RWPE2 (cell line): ENCODE measurements around the gene CDK5RAP2.

Experiments used
- ATAC-seq: fragments of 200-7000 bp; cut with Tn5 transposase; 3 replicates; pipeline ENCODE4 v1.9.1; 2021; ENCODE audit warnings: low read depth
- DNase-seq: peaks from one replicate; pipeline ENCODE4 v3.0.0-alpha.2; 2020; ENCODE audit warnings: low spot score
- H3K27ac ChIP-seq: fragments of 450-650 bp; 2 replicates; pipeline ENCODE4 v1.5.1; 2017; ENCODE audit warnings: mild to moderate bottlenecking; ENCODE audit not compliant: poor library complexity, severe bottlenecking
- H3K27me3 ChIP-seq: fragments of 250-450 bp; sonication (Bioruptor Pico); 2 replicates; pipeline ENCODE4 v1.5.1; 2021; ENCODE audit warnings: mild to moderate bottlenecking, moderate library complexity; ENCODE audit not compliant: insufficient read depth, poor library complexity, severe bottlenecking
- H3K36me3 ChIP-seq: fragments of 250-450 bp; sonication (Bioruptor Pico); 2 replicates; pipeline ENCODE4 v1.5.1; 2020; ENCODE audit warnings: low read depth, mild to moderate bottlenecking, moderate library complexity
- H3K4me1 ChIP-seq: fragments of 250-450 bp; sonication (Bioruptor Pico); 2 replicates; pipeline ENCODE4 v1.5.1; 2021; ENCODE audit warnings: mild to moderate bottlenecking, moderate library complexity; ENCODE audit not compliant: insufficient read depth, poor library complexity, severe bottlenecking
- H3K4me3 ChIP-seq: fragments of 250-450 bp; sonication (Bioruptor Pico); 2 replicates; pipeline ENCODE4 v1.5.1; 2021; ENCODE audit warnings: mild to moderate bottlenecking, moderate library complexity; ENCODE audit not compliant: severe bottlenecking
- H3K9me3 ChIP-seq: fragments of 250-450 bp; sonication (Bioruptor Pico); 2 replicates; pipeline ENCODE4 v1.5.1; 2021; ENCODE audit warnings: mild to moderate bottlenecking, moderate library complexity; ENCODE audit not compliant: severe bottlenecking
- CTCF ChIP-seq: fragments of 450-650 bp; IDR thresholded peaks from one replicate; pipeline ENCODE4 v1.5.1; 2017; ENCODE audit warnings: mild to moderate bottlenecking, moderate library complexity; ENCODE audit not compliant: poor library complexity, severe bottlenecking

Gene CDK5RAP2

GRCh38 chr9:120452631-120453030 is 127.3 kb downstream of the CDK5RAP2 start:
- Histone ChIP-seq H3K36me3 (peaks cover 24% of the 10 kb centered on the region), H3K9me3 (no peaks in the 10 kb centered on the region), H3K27me3 (no peaks in the 10 kb centered on the region), H3K27ac (no peak overlapping the region), H3K4me3 (no peak overlapping the region), H3K4me1 (no peaks in the 10 kb centered on the region)
- DNase-seq (no peak), ATAC-seq (no peak)
- no peak for TF ChIP-seq CTCF

GRCh38 chr9:120450916-120451315 is 129.1 kb downstream of the CDK5RAP2 start:
- DNase-seq: no peak
- Histone ChIP-seq H3K27me3 (no peaks in the 10 kb centered on the region), H3K27ac (no peak overlapping the region), H3K9me3 (no peaks in the 10 kb centered on the region), H3K36me3 (peaks cover 31% of the 10 kb centered on the region), H3K4me3 (no peak overlapping the region), H3K4me1 (no peaks in the 10 kb centered on the region)
- ATAC-seq: no peak
- TF ChIP-seq CTCF: no peak

GRCh38 chr9:120449566-120449965 is 130.4 kb downstream of the CDK5RAP2 start:
- Histone ChIP-seq H3K4me1 (no peaks in the 10 kb centered on the region), H3K4me3 (no peak overlapping the region), H3K27me3 (no peaks in the 10 kb centered on the region), H3K36me3 (peaks cover 28% of the 10 kb centered on the region), H3K9me3 (no peaks in the 10 kb centered on the region), H3K27ac (no peak overlapping the region)
- ATAC-seq (no peak), DNase-seq (no peak)
- TF ChIP-seq CTCF: no peak

GRCh38 chr9:120447959-120448500 is 131.9 kb downstream of the CDK5RAP2 start:
- Histone ChIP-seq H3K27me3 (no peaks in the 10 kb centered on the region), H3K4me1 (no peaks in the 10 kb centered on the region), H3K4me3 (no peak overlapping the region), H3K27ac (no peak overlapping the region), H3K9me3 (no peaks in the 10 kb centered on the region), H3K36me3 (peaks cover 33% of the 10 kb centered on the region)
- no peak for TF ChIP-seq CTCF
- ATAC-seq (no peak), DNase-seq (no peak)

- Histone ChIP-seq H3K4me3 (no peak overlapping the region), H3K36me3 (peaks cover 38% of the 10 kb centered on the region), H3K27ac (no peak overlapping the region), H3K27me3 (no peaks in the 10 kb centered on the region), H3K4me1 (no peaks in the 10 kb centered on the region), H3K9me3 (no peaks in the 10 kb centered on the region)
- ATAC-seq (no peak), DNase-seq (no peak)
- no peak for TF ChIP-seq CTCF
These were observed 133.3 kb downstream of the CDK5RAP2 start for GRCh38 chr9:120446671-120447070.
